PFSK-1 (cell line): Measurements from ENCODE around the gene NUP214.

ENCODE experiments used
- POLR2AphosphoS5 ChIP-seq: IDR thresholded peaks from 2 replicates; pipeline ENCODE4 v1.6.1; 2012; ENCODE audit warnings: low read depth, mild to moderate bottlenecking, control low read depth, low read length, moderate library complexity
- TAF1 ChIP-seq: IDR thresholded peaks from 2 replicates; pipeline ENCODE4 v1.6.1; 2012; ENCODE audit warnings: low read length, control low read depth, borderline replicate concordance; ENCODE audit not compliant: insufficient read depth

- TF ChIP-seq POLR2AphosphoS5 (no peak), TAF1 (no peak)
These were observed 157.5 kb downstream of the NUP214 start for GRCh38 chr9:131282688-131283422.
